ENCODE results near the gene TRERF1.

- no peak for TF ChIP-seq POLR2A (IDR thresholded peaks at IDR 0.05; ENCODE audit: low read length)
- no peak for TF ChIP-seq GATA1 (IDR thresholded peaks at IDR 0.05; ENCODE audit: low read depth, low read length)
These were observed 104.3 kb downstream of the TRERF1 start for GRCh38 chr6:42347456-42347855.
